Uterus (tissue), 2 donors: ENCODE results near the gene IL4I1.

Experiments used
- POLR2A ChIP-seq, 2 donors: fragments of 450-650 bp; IDR thresholded peaks; one replicate each; pipeline ENCODE4 v1.6.1; 2016; ENCODE audit warnings: antibody characterized with exemption in 2 of 2, mild to moderate bottlenecking in 1 of 2, moderate library complexity in 1 of 2
- TF ChIP-seq, protein P1 (sequence below), 4 experiments: fragments of 200-600 bp in 2 of 4; fragments of 450-650 bp in 2 of 4; sonication (generic) in 2 of 4; IDR thresholded peaks; one replicate each; pipeline ENCODE4 v1.5.1; 2016 to 2019; ENCODE audit warnings: antibody characterized with exemption in 4 of 4, mild to moderate bottlenecking in 2 of 4, moderate library complexity in 1 of 4

- TF ChIP-seq, protein P1, sequence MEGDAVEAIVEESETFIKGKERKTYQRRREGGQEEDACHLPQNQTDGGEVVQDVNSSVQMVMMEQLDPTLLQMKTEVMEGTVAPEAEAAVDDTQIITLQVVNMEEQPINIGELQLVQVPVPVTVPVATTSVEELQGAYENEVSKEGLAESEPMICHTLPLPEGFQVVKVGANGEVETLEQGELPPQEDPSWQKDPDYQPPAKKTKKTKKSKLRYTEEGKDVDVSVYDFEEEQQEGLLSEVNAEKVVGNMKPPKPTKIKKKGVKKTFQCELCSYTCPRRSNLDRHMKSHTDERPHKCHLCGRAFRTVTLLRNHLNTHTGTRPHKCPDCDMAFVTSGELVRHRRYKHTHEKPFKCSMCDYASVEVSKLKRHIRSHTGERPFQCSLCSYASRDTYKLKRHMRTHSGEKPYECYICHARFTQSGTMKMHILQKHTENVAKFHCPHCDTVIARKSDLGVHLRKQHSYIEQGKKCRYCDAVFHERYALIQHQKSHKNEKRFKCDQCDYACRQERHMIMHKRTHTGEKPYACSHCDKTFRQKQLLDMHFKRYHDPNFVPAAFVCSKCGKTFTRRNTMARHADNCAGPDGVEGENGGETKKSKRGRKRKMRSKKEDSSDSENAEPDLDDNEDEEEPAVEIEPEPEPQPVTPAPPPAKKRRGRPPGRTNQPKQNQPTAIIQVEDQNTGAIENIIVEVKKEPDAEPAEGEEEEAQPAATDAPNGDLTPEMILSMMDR (IDR thresholded peaks at IDR 0.05): peak in 1 of 4 experiments; percentile 39
- TF ChIP-seq POLR2A (IDR thresholded peaks at IDR 0.05): peak in 1 of 2 donors; percentile 10
These were observed 33.2 kb upstream of the IL4I1 start for GRCh38 chr19:49929611-49930482.
